ENCODE measurements around the gene CAD. TPM values are rescaled to one million over a fixed set of nuclear protein-coding genes. Genes with fewer than 3 reads are reported as not detected.

The CAD gene
- total RNA-seq, 2 experiments from 2014 or later: 132 to 173 TPM

DNA sequence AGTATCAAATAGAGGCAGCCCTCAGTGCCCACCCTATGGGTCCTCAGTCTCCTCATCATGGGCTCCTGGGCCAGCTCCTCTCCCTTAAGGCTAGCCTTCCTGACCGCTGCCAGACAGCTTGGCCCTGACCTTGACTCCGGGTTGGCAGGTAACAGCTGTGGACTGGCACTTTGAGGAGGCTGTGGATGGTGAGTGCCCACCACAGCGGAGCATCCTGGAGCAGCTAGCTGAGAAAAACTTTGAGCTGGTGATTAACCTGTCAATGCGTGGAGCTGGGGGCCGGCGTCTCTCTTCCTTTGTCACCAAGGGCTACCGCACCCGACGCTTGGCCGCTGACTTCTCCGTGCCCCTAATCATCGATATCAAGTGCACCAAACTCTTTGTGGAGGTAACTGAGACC is 19.0 kb downstream of the CAD start:
- H3K79me2 ChIP-seq (ENCODE audit: insufficient read depth, low read depth, low read length): no peaks in the 10 kb centered on the region
- H3K27ac ChIP-seq (ENCODE audit: low read depth, low read length, poor library complexity, severe bottlenecking): no peak overlapping the region
- ChIA-PET POLR2A (interaction anchor here (0.6 to 1.0 kb wide), 4 partner anchors 12 to 102 kb away, joined by 3 read pairs; partner anchors contain the start of gene PREB), CTCF (ENCODE audit: unreplicated experiment) (no interaction called here)
- no peak overlapping the region for H3K4me2 ChIP-seq (ENCODE audit: low read length)
- TF ChIP-seq EZH2phosphoT487 (IDR thresholded peaks at IDR 0.05; ENCODE audit: borderline replicate concordance, low read depth, low read length): no peak
- TF ChIP-seq CTCF (conservative IDR thresholded peaks at IDR 0.05; ENCODE audit: low read length): no peak
- no peaks in the 10 kb centered on the region for H3K4me1 ChIP-seq (ENCODE audit: insufficient read depth, low read length, poor library complexity, severe bottlenecking)
- intact Hi-C loops (cut with micrococcal nuclease; ENCODE audit: unreplicated experiment): no loop called here
- no peak for DNase-seq (ENCODE audit: low spot score)
- H4K20me1 ChIP-seq (ENCODE audit: insufficient read depth, low read length): no peaks in the 10 kb centered on the region
- H3K9me2 ChIP-seq (ENCODE audit: insufficient read depth, low read length): no peaks in the 10 kb centered on the region
- H3K9me3 ChIP-seq (ENCODE audit: low read length): no peaks in the 10 kb centered on the region
- BruUV-seq (replicated peaks): no TSS peak
- no peak overlapping the region for H3K4me3 ChIP-seq (ENCODE audit: low read depth, low read length, poor library complexity, severe bottlenecking)
- peaks cover 100% of the 10 kb centered on the region for H3K36me3 ChIP-seq (ENCODE audit: insufficient read depth, low read length)
- H2AFZ ChIP-seq (ENCODE audit: low read length): no peak overlapping the region

DNA sequence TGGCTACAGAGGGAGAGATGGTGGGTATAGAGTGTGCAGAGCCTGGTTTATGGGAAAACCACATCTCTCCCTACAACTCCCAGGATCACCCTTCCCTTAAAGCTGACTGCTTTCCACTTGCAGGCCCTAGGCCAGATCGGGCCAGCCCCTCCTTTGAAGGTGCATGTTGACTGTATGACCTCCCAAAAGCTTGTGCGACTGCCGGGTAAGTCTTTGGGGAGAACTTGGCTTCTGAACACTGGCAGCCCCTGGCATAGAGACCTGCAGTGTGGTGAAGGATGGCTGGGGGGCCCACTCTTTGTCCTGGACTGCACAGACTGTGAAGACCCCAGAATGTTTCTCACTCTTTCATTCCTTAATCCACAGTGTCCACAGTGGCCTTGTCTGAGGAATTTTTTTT is 19.5 kb downstream of the CAD start:
- intact Hi-C loops (cut with micrococcal nuclease; ENCODE audit: unreplicated experiment): no loop called here
- H3K9me2 ChIP-seq (ENCODE audit: insufficient read depth, low read length): no peaks in the 10 kb centered on the region
- peaks cover 100% of the 10 kb centered on the region for H3K36me3 ChIP-seq (ENCODE audit: insufficient read depth, low read length)
- no peaks in the 10 kb centered on the region for H3K79me2 ChIP-seq (ENCODE audit: insufficient read depth, low read depth, low read length)
- BruUV-seq (replicated peaks): no TSS peak
- no peak overlapping the region for H2AFZ ChIP-seq (ENCODE audit: low read length)
- no peak overlapping the region for H3K4me2 ChIP-seq (ENCODE audit: low read length)
- TF ChIP-seq EZH2phosphoT487 (IDR thresholded peaks at IDR 0.05; ENCODE audit: borderline replicate concordance, low read depth, low read length): no peak
- TF ChIP-seq CTCF (conservative IDR thresholded peaks at IDR 0.05; ENCODE audit: low read length): no peak
- H4K20me1 ChIP-seq (ENCODE audit: insufficient read depth, low read length): no peaks in the 10 kb centered on the region
- no peaks in the 10 kb centered on the region for H3K4me1 ChIP-seq (ENCODE audit: insufficient read depth, low read length, poor library complexity, severe bottlenecking)
- CTCF ChIA-PET (ENCODE audit: unreplicated experiment): no interaction called here
- H3K4me3 ChIP-seq (ENCODE audit: low read depth, low read length, poor library complexity, severe bottlenecking): no peak overlapping the region
- no peaks in the 10 kb centered on the region for H3K9me3 ChIP-seq (ENCODE audit: low read length)
- no peak overlapping the region for H3K27ac ChIP-seq (ENCODE audit: low read depth, low read length, poor library complexity, severe bottlenecking)
- no peak for DNase-seq (ENCODE audit: low spot score)
- POLR2A ChIA-PET: interaction anchor here (0.8 kb wide), 1 partner anchor 17 kb away, joined by 3 read pairs; no protein-coding TSS in a partner anchor

- CTCF ChIA-PET (ENCODE audit: unreplicated experiment): no interaction called here
- intact Hi-C loops (cut with micrococcal nuclease; ENCODE audit: unreplicated experiment): no loop called here
- POLR2A ChIA-PET: no interaction called here
- no TSS peak for BruUV-seq (replicated peaks)
- Histone ChIP-seq H3K27ac (ENCODE audit: low read depth, low read length, poor library complexity, severe bottlenecking) (no peak overlapping the region), H2AFZ (ENCODE audit: low read length) (no peak overlapping the region), H3K4me2 (ENCODE audit: low read length) (no peak overlapping the region), H3K79me2 (ENCODE audit: insufficient read depth, low read depth, low read length) (no peaks in the 10 kb centered on the region), H3K9me3 (ENCODE audit: low read length) (no peaks in the 10 kb centered on the region), H3K36me3 (ENCODE audit: insufficient read depth, low read length) (peaks cover 100% of the 10 kb centered on the region), H3K4me3 (ENCODE audit: low read depth, low read length, poor library complexity, severe bottlenecking) (no peak overlapping the region), H3K4me1 (ENCODE audit: insufficient read depth, low read length, poor library complexity, severe bottlenecking) (no peaks in the 10 kb centered on the region), H3K9me2 (ENCODE audit: insufficient read depth, low read length) (no peaks in the 10 kb centered on the region), H4K20me1 (ENCODE audit: insufficient read depth, low read length) (no peaks in the 10 kb centered on the region)
- no peak for DNase-seq (ENCODE audit: low spot score)
- TF ChIP-seq EZH2phosphoT487 (IDR thresholded peaks at IDR 0.05; ENCODE audit: borderline replicate concordance, low read depth, low read length) (no peak), CTCF (conservative IDR thresholded peaks at IDR 0.05; ENCODE audit: low read length) (no peak)
These were observed 20.3 kb downstream of the CAD start for GRCh38 chr2:27237341-27237945.

Data from OCI-LY7 (cell line).